GM12878 (cell line): ENCODE results near the gene GPR158. TPM values are rescaled to one million over a fixed set of nuclear protein-coding genes. Genes with fewer than 3 reads are reported as not detected.

ENCODE experiments used
- ATAC-seq: fragments of 200-7000 bp; cut with Tn5 transposase; 3 replicates; pipeline ENCODE4 v1.9.1; 2020; ENCODE audit warnings: mild to moderate bottlenecking, moderate library complexity
- BruUV-seq: library from RNA; stranded (reverse); fragments of 400-500 nt; replicated peaks from 2 replicates; lab custom pipeline; 2021; lab: Mats Ljungman, UMichigan
- CTCF ChIA-PET: fragments of 300-600 bp; sonication (Branson Sonifier 250); formaldehyde crosslinking; extraction: SDS; loops from one replicate; lab custom pipeline; 2021; ENCODE audit warnings: inconsistent platforms; lab: Yijun Ruan, JAX
- POLR2A ChIA-PET: fragments of 350-600 bp; formaldehyde crosslinking; extraction: SDS; loops from one replicate; lab custom pipeline; 2021; ENCODE audit warnings: inconsistent platforms; lab: Charles Lee
- RAD21 ChIA-PET: fragments of 300-600 bp; sonication (Branson Sonifier 250); formaldehyde crosslinking; loops from one replicate; lab custom pipeline; 2023; ENCODE audit warnings: antibody characterized with exemption; ENCODE audit not compliant: unreplicated experiment; lab: Charles Lee
- SMC1A ChIA-PET: fragments of 300-600 bp; sonication (Branson Sonifier 250); formaldehyde crosslinking; loops from one replicate; lab custom pipeline; 2023; ENCODE audit not compliant: unreplicated experiment, uncharacterized antibody; lab: Charles Lee
- DNase-seq: peaks from one replicate; pipeline ENCODE4 v3.0.0-alpha.2; 2011; ENCODE audit warnings: low read depth, low spot score
- FAIRE-seq: peaks from 3 replicates; lab custom pipeline; 2011; peaks lifted over from hg19 to GRCh38; lab: Jason Lieb, UNC
- H2AFZ ChIP-seq: 2 replicates; pipeline ENCODE4 v1.6.0; 2011; ENCODE audit warnings: low read depth, low read length, control low read depth; ENCODE audit not compliant: control insufficient read depth
- H3K27ac ChIP-seq: 2 replicates; pipeline ENCODE4 v1.5.1; 2011; ENCODE audit warnings: control low read depth; ENCODE audit not compliant: control insufficient read depth, insufficient read depth
- H3K27me3 ChIP-seq, 2 experiments: replicated peaks in 1 of 2; 2 replicates each; pipeline versions ENCODE4 v1.6.0 to v1.6.1; 2011; ENCODE audit warnings: low read length in 1 of 2; ENCODE audit not compliant: control insufficient read depth in 2 of 2, insufficient read depth in 2 of 2
- H3K36me3 ChIP-seq, 2 experiments: 2 replicates each; pipeline ENCODE4 v1.5.1; 2011; ENCODE audit warnings: low read length in 1 of 2; ENCODE audit not compliant: control insufficient read depth in 2 of 2, insufficient read depth in 2 of 2
- H3K4me1 ChIP-seq: 2 replicates; pipeline ENCODE4 v1.6.1; 2011; ENCODE audit warnings: mild to moderate bottlenecking, low read length, moderate library complexity, mixed read lengths; ENCODE audit not compliant: control insufficient read depth, insufficient read depth
- H3K4me2 ChIP-seq: 2 replicates; pipeline ENCODE4 v1.6.0; 2011; ENCODE audit warnings: control low read depth; ENCODE audit not compliant: control insufficient read depth, insufficient read depth
- H3K4me3 ChIP-seq: fragments of 200-600 bp; sonication (generic); 2 replicates; pipeline ENCODE4 v1.5.1; 2016
- H3K79me2 ChIP-seq: 2 replicates; pipeline ENCODE4 v1.6.0; 2011; ENCODE audit warnings: low read length; ENCODE audit not compliant: control insufficient read depth, insufficient read depth
- H3K9ac ChIP-seq: 2 replicates; pipeline ENCODE4 v1.8.0; 2011; ENCODE audit warnings: low read length, control low read depth, mixed read lengths; ENCODE audit not compliant: control insufficient read depth, insufficient read depth
- H3K9me3 ChIP-seq: replicated peaks from 3 replicates; pipeline ENCODE4 v1.5.1; 2011; ENCODE audit warnings: mild to moderate bottlenecking, low read length; ENCODE audit not compliant: control insufficient read depth, insufficient read depth
- H4K20me1 ChIP-seq: 2 replicates; pipeline ENCODE4 v1.6.0; 2011; ENCODE audit not compliant: control insufficient read depth, insufficient read depth
- BMI1 ChIP-seq: fragments of 450-650 bp; IDR thresholded peaks from 2 replicates; pipeline ENCODE4 v1.6.1; 2016; ENCODE audit warnings: mild to moderate bottlenecking, moderate library complexity, borderline replicate concordance
- E2F4 ChIP-seq: IDR thresholded peaks from 2 replicates; pipeline ENCODE4 v1.6.1; 2012; ENCODE audit warnings: low read depth, low read length, improper control_type of control experiment
- HDGF ChIP-seq: fragments of 450-650 bp; IDR thresholded peaks from 2 replicates; pipeline ENCODE4 v1.6.1; 2016; ENCODE audit warnings: antibody characterized with exemption
- JUND ChIP-seq: IDR thresholded peaks from 2 replicates; pipeline ENCODE4 v1.6.1; 2012; ENCODE audit warnings: low read depth, mild to moderate bottlenecking, low read length, improper control_type of control experiment, moderate library complexity
- MLLT1 ChIP-seq: fragments of 450-650 bp; IDR thresholded peaks from 2 replicates; pipeline ENCODE4 v1.6.1; 2016; ENCODE audit warnings: mild to moderate bottlenecking
- MYB ChIP-seq: fragments of 150-350 bp; IDR thresholded peaks from 2 replicates; pipeline ENCODE4 v1.6.1; 2014; ENCODE audit warnings: mild to moderate bottlenecking, low read depth, low read length, borderline replicate concordance
- NR2C1 ChIP-seq: fragments of 450-650 bp; IDR thresholded peaks from 2 replicates; pipeline ENCODE4 v1.6.1; 2017; ENCODE audit warnings: antibody characterized with exemption, mild to moderate bottlenecking, moderate library complexity
- RCOR1 ChIP-seq: conservative IDR thresholded peaks from 2 replicates; pipeline ENCODE4 v1.6.1; 2012; ENCODE audit warnings: low read depth, low read length, improper control_type of control experiment
- RUNX3 ChIP-seq: IDR thresholded peaks from 2 replicates; pipeline ENCODE4 v1.6.1; 2012; ENCODE audit warnings: low read length, inconsistent platforms
- SMAD5 ChIP-seq: IDR thresholded peaks from 2 replicates; pipeline ENCODE4 v1.6.1; 2016; ENCODE audit warnings: antibody characterized with exemption, low read depth
- SP1 ChIP-seq: IDR thresholded peaks from one replicate; pipeline ENCODE4 v1.6.1; 2011; ENCODE audit warnings: low read depth, low read length
- SREBF1 ChIP-seq: IDR thresholded peaks from 2 replicates; pipeline ENCODE4 v1.6.1; 2012; ENCODE audit warnings: mild to moderate bottlenecking, low read length
- ZBTB40 ChIP-seq: fragments of 450-650 bp; IDR thresholded peaks from 2 replicates; pipeline ENCODE4 v1.6.1; 2016; ENCODE audit warnings: mild to moderate bottlenecking, moderate library complexity, borderline replicate concordance
- ZNF384 ChIP-seq: IDR thresholded peaks from 2 replicates; pipeline ENCODE4 v1.6.1; 2012; ENCODE audit warnings: low read depth, mild to moderate bottlenecking, low read length, improper control_type of control experiment, borderline replicate concordance
- ZNF687 ChIP-seq: fragments of 450-650 bp; IDR thresholded peaks from 2 replicates; pipeline ENCODE4 v1.6.1; 2017; ENCODE audit warnings: mild to moderate bottlenecking, moderate library complexity
- WGBS: methylation state at CpG from one replicate; pipeline ENCODE4 v1.1.6; 2016; ENCODE audit warnings: low lambda C conversion rate; ENCODE audit not compliant: insufficient replicate concordance, insufficient coverage; ENCODE audit errors: missing lambda C conversion rate; 5-methylcytosine and 5-hydroxymethylcytosine counted together
- in situ Hi-C: fragments of 300-500 bp; cut with MboI; formaldehyde crosslinking; loops from 9 replicates; pipeline ENCODE4 v1.14.3; 2018; ENCODE audit warnings: mixed read lengths
- intact Hi-C: fragments of 100-400 bp; cut with micrococcal nuclease; formaldehyde crosslinking; loops from one replicate; pipeline ENCODE4 v1.14.2; 2022; ENCODE audit not compliant: unreplicated experiment
- polyA plus RNA-seq, 11 experiments: library from polyadenylated mRNA; depleted of rRNA in 4 of 11; unstranded in 6 of 11; stranded (reverse) in 5 of 11; fragments of >200 nt; fragmentation: Nextera tagmentation in 4 of 11; fragmentation: Illumina TruSeq in 1 of 11; extraction: Ambion mirVana in 4 of 11; extraction: Trizol in 1 of 11; gene quantifications; 1 replicate in 1 of 11; 2 replicates in 10 of 11; pipeline versions ENCODE4 v1.2.1 to v1.2.3, GENCODE V29; 2011 to 2016; ENCODE audit warnings: inconsistent platforms in 2 of 11, missing spikeins in 2 of 11, low read depth in 1 of 11
- total RNA-seq, 4 experiments: library from RNA; depleted of rRNA in 3 of 4; stranded (reverse); fragments of >200 nt in 3 of 4; fragmentation: Illumina TruSeq in 1 of 4; extraction: Trizol in 1 of 4; gene quantifications; 2 replicates each; pipeline versions ENCODE4 v1.2.1 to v1.2.3, GENCODE V29; 2013 to 2021

Gene GPR158
- total and polyA plus RNA-seq, 10 of the 15 experiments (the other 5 are each of a cell fraction or from before 2014, with no cell fraction given): not detected

- intact Hi-C loops: no loop called here
- ChIA-PET POLR2A (no interaction called here), RAD21 (no interaction called here), SMC1A (no interaction called here), CTCF (no interaction called here)
- H3K4me2 ChIP-seq: no peak overlapping the region
- 83% methylated on average over 12 of the region's 12 CpGs for WGBS
- no peaks in the 10 kb centered on the region for H3K4me1 ChIP-seq
- H2AFZ ChIP-seq: no peak overlapping the region
- no TSS peak for BruUV-seq
- H3K27ac ChIP-seq: no peak overlapping the region
- no peak overlapping the region for H3K9ac ChIP-seq
- H3K79me2 ChIP-seq: no peaks in the 10 kb centered on the region
- no peak for DNase-seq
- H3K27me3 ChIP-seq: no peaks in the 10 kb centered on the region
- H3K4me3 ChIP-seq: no peak overlapping the region
- H3K9me3 ChIP-seq: no peaks in the 10 kb centered on the region
- H3K36me3 ChIP-seq: no peaks in the 10 kb centered on the region
- no peaks in the 10 kb centered on the region for H4K20me1 ChIP-seq
- no peak for ATAC-seq
- no peak for FAIRE-seq
- in situ Hi-C loops: no loop called here
- no peak for TF ChIP-seq NR2C1
- TF ChIP-seq MYB: no peak
- no peak for TF ChIP-seq SREBF1
- TF ChIP-seq BMI1: no peak
- TF ChIP-seq ZNF687: no peak
- no peak for TF ChIP-seq RCOR1
- TF ChIP-seq SMAD5: no peak
- no peak for TF ChIP-seq ZNF384
- TF ChIP-seq JUND: no peak
- TF ChIP-seq MLLT1: no peak
- TF ChIP-seq RUNX3: no peak
- no peak for TF ChIP-seq E2F4
- TF ChIP-seq ZBTB40: no peak
- no peak for TF ChIP-seq SP1
- TF ChIP-seq HDGF: no peak
Measured at GRCh38 chr10:25338271-25338670, 163.5 kb downstream of the GPR158 start.
